Peyer's patch (tissue), 4 donors: ENCODE results near the gene MYCBPAP. TPM values are rescaled to one million over a fixed set of nuclear protein-coding genes. Genes with fewer than 3 reads are reported as not detected.

Experiments
- DNase-seq, 3 donors: peaks; one replicate each; pipeline ENCODE4 v3.0.0-alpha.2; 2017 to 2019
- H3K27ac ChIP-seq, 4 donors: fragments of 200-600 bp; sonication (generic); one replicate each; pipeline ENCODE4 v1.5.1; 2016 to 2019
- H3K27me3 ChIP-seq, 2 donors: fragments of 200-600 bp; sonication (generic); one replicate each; pipeline ENCODE4 v1.5.1; 2019
- H3K36me3 ChIP-seq, 3 donors: fragments of 200-600 bp; sonication (generic); one replicate each; pipeline ENCODE4 v1.5.1; 2016 to 2019
- H3K4me1 ChIP-seq, 4 donors: fragments of 200-600 bp; sonication (generic); one replicate each; pipeline ENCODE4 v1.5.1; 2016 to 2019
- H3K4me3 ChIP-seq, 4 donors: fragments of 200-600 bp; sonication (generic); 1 replicate in 3 of 4; 2 replicates in 1 of 4; pipeline ENCODE4 v1.5.1; 2016 to 2019; ENCODE audit warnings: mild to moderate bottlenecking in 1 of 4
- H3K9me3 ChIP-seq, 4 donors: fragments of 200-600 bp; sonication (generic); one replicate each; pipeline ENCODE4 v1.5.1; 2016 to 2019; ENCODE audit warnings: mild to moderate bottlenecking in 1 of 4
- POLR2A ChIP-seq, 2 donors: fragments of 450-650 bp; IDR thresholded peaks; one replicate each; pipeline ENCODE4 v1.5.1; 2017; ENCODE audit warnings: antibody characterized with exemption in 2 of 2, mild to moderate bottlenecking in 2 of 2, moderate library complexity in 2 of 2
- total RNA-seq, 4 donors: library from RNA; depleted of rRNA; stranded (reverse); fragments of >200 nt; gene quantifications; one replicate each; pipeline ENCODE4 v1.1.0, GENCODE V29; 2016
- TF ChIP-seq, protein P1 (sequence below), 6 experiments: fragments of 450-650 bp in 4 of 6; fragments of 200-600 bp in 2 of 6; sonication (generic) in 1 of 6; IDR thresholded peaks; one replicate each; pipeline ENCODE4 v1.5.1; 2017 to 2019; ENCODE audit warnings: antibody characterized with exemption in 6 of 6, mild to moderate bottlenecking in 3 of 6, moderate library complexity in 1 of 6

Gene MYCBPAP
- total RNA-seq, 4 donors from 2014 or later: 0.53 to 1.1 TPM; not detected in 2

DNA sequence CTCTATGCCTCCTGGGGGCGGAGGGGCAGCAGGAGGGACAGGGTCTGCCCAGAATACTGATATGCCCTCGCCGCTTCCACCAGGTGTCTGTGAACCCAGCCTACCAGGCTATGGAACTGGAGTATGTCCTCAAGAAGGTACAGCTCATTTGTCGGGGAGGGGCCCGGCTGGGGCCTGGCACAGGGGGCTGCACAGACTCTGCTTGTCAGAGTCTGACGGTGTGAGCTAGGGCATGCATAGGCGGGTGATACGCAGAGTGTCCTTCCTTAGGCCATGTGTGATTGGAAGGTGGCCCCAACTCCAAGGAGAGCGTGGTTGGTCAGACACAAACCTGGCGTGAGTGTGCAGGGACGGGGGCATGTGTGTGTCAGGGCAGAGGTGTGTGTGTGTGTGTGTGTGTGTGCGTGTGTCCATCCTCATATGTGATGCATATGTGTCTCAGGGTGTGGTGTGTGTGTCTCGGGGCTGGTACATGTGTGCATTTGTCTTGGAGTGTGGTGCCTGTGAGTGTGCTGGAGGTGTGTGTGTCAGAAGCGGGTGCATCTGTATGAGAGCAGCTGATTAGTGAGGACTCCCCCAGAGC is 46.6 kb upstream of the MYCBPAP start:
- no peaks in the 10 kb centered on the region for H3K9me3 ChIP-seq
- H3K4me1 ChIP-seq: peaks cover 0 to 19% (median 0%) of the 10 kb centered on the region in 4 donors
- H3K36me3 ChIP-seq: peaks cover 0 to 24% (median 0%) of the 10 kb centered on the region in 3 donors
- no peak for DNase-seq
- H3K4me3 ChIP-seq: no peak overlapping the region
- H3K27ac ChIP-seq: no peak overlapping the region
- TF ChIP-seq, protein P1, sequence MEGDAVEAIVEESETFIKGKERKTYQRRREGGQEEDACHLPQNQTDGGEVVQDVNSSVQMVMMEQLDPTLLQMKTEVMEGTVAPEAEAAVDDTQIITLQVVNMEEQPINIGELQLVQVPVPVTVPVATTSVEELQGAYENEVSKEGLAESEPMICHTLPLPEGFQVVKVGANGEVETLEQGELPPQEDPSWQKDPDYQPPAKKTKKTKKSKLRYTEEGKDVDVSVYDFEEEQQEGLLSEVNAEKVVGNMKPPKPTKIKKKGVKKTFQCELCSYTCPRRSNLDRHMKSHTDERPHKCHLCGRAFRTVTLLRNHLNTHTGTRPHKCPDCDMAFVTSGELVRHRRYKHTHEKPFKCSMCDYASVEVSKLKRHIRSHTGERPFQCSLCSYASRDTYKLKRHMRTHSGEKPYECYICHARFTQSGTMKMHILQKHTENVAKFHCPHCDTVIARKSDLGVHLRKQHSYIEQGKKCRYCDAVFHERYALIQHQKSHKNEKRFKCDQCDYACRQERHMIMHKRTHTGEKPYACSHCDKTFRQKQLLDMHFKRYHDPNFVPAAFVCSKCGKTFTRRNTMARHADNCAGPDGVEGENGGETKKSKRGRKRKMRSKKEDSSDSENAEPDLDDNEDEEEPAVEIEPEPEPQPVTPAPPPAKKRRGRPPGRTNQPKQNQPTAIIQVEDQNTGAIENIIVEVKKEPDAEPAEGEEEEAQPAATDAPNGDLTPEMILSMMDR (IDR thresholded peaks at IDR 0.05): no peak
- no peak for TF ChIP-seq POLR2A (IDR thresholded peaks at IDR 0.05)
- no peaks in the 10 kb centered on the region for H3K27me3 ChIP-seq

DNA sequence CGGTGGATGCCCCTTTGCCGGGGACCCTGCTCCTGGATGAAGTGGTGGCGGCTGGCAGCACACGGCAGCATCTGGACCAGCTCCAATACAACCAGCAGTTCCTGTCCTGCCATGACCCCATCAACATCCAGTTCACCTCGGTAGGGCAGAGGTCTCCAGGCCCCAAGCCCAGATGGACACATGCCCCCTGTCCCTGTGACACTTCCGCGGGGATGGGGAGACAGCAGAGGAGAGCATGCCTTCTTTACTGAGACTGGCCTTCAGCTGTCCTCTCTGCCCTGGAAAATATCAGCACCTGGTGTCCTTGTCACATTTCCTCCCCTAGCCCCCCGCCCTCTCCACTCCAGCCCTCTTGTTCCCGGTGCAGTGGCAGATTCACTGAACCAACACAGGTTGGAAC is 45.8 kb upstream of the MYCBPAP start:
- H3K27ac ChIP-seq: no peak overlapping the region
- H3K4me3 ChIP-seq: no peak overlapping the region
- DNase-seq: no peak
- no peaks in the 10 kb centered on the region for H3K27me3 ChIP-seq
- H3K36me3 ChIP-seq: peaks cover 0 to 24% (median 0%) of the 10 kb centered on the region in 3 donors
- TF ChIP-seq, protein P1 (IDR thresholded peaks at IDR 0.05): no peak
- TF ChIP-seq POLR2A (IDR thresholded peaks at IDR 0.05): no peak
- H3K4me1 ChIP-seq: peaks cover 0 to 23% (median 0%) of the 10 kb centered on the region in 4 donors
- H3K9me3 ChIP-seq: no peaks in the 10 kb centered on the region

DNA sequence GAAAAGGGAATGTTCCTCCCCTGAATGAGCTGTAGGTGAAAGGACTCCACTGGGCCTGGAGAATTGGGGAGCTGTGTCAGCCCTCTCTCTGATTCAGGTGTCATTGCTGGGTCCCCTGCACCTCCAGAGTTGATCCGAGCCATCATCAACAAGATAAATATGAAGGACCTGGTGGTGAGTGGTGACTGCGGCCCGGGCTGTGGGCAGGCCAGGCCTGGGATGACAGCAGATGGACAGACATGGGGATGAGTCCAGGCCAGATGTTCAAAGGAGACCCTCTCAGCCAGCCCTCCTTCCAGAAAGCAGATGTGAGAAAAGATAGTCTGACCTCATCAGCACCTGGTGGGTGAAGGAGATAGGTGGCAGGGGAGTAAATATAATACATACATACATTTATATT is 44.1 kb upstream of the MYCBPAP start:
- TF ChIP-seq POLR2A (IDR thresholded peaks at IDR 0.05): no peak
- TF ChIP-seq, protein P1 (IDR thresholded peaks at IDR 0.05): no peak
- Histone ChIP-seq H3K4me3 (no peak overlapping the region), H3K4me1 (peaks cover 0 to 29% (median 6%) of the 10 kb centered on the region in 4 donors), H3K36me3 (peaks cover 0 to 24% (median 0%) of the 10 kb centered on the region in 3 donors), H3K9me3 (no peaks in the 10 kb centered on the region), H3K27ac (no peak overlapping the region), H3K27me3 (peaks cover 0 to 4% of the 10 kb centered on the region in 2 donors)
- no peak for DNase-seq

DNA sequence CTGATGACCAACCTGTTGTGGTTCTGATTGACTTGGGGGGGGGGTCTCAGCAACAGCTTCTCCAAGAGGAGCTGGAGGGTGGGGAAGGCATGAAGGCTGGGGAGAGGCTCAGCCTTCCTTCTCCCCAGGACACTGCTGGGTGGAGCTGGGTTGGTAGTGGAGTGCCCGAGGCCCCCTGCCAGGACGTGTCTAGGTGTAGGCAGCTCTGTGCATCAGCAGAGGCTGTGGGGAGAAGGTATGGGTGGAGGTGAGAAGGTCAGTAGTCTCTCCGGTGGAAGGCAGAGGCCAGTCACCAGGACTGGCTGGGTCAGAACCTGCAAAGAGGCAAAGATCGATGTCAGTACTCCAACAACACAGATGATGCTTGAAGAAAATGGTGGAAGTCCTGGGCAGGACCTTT is 43.5 kb upstream of the MYCBPAP start:
- H3K4me1 ChIP-seq: peaks cover 0 to 33% (median 8%) of the 10 kb centered on the region in 4 donors
- H3K9me3 ChIP-seq: no peaks in the 10 kb centered on the region
- no peak for DNase-seq
- no peak overlapping the region for H3K27ac ChIP-seq
- TF ChIP-seq, protein P1 (IDR thresholded peaks at IDR 0.05): no peak
- no peak for TF ChIP-seq POLR2A (IDR thresholded peaks at IDR 0.05)
- peaks cover 0 to 24% (median 0%) of the 10 kb centered on the region in 3 donors for H3K36me3 ChIP-seq
- H3K4me3 ChIP-seq: no peak overlapping the region
- peaks cover 0 to 4% of the 10 kb centered on the region in 2 donors for H3K27me3 ChIP-seq

DNA sequence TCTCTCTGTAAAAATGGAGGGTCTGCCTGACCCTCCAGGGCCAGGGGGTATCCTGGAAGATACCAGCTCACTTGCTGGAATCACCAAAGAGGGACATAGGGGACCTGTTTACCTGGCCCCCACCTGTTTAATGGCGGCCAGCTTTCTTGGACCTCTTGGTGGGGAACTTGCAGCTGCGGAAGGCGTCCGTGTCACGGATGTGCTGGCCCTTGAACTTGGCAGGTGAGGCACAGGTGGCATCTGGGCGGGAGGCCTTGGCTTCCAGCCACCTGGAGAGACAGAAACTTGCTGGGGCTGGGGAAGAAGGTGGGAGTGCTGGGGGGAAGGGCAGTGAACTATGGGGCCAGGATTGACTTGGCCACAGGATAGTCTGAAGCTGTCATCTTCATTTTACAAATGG is 43.1 kb upstream of the MYCBPAP start:
- H3K27ac ChIP-seq: no peak overlapping the region
- H3K36me3 ChIP-seq: peaks cover 0 to 24% (median 0%) of the 10 kb centered on the region in 3 donors
- DNase-seq: no peak
- no peak overlapping the region for H3K4me3 ChIP-seq
- no peak for TF ChIP-seq POLR2A (IDR thresholded peaks at IDR 0.05)
- TF ChIP-seq, protein P1 (IDR thresholded peaks at IDR 0.05): no peak
- H3K27me3 ChIP-seq: peaks cover 0 to 4% of the 10 kb centered on the region in 2 donors
- H3K4me1 ChIP-seq: peaks cover 4 to 33% (median 8%) of the 10 kb centered on the region in 4 donors
- H3K9me3 ChIP-seq: no peaks in the 10 kb centered on the region
